NOMO-1 treated with DMSO at 0.1 percent for 48 hours (cell line): ENCODE measurements around the gene RNF103.

Source experiments
- DNase-seq: peaks from one replicate; lab custom pipeline; 2025; ENCODE audit not compliant: unreplicated experiment; lab: John Stamatoyannopoulos, UW

RNF103 gene

DNA sequence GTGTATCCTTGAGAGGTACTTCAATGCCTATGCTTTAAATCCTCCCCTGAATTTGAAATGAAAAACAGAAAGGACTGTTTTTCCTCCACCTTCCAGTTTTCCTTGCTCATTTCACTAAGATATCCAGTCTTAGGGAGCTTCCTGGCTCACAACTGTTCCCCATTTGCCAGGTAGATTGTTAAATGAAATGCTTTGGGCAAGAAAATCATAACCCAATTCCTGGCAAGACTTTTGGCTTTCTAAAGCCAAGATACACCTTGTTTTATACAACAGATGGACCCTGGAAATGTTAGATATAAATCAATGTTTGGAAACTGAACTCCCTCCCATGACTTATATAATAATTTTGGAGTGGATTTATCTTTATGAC, 56.9 kb downstream of the RNF103 start:
- DNase-seq = no peak

DNA sequence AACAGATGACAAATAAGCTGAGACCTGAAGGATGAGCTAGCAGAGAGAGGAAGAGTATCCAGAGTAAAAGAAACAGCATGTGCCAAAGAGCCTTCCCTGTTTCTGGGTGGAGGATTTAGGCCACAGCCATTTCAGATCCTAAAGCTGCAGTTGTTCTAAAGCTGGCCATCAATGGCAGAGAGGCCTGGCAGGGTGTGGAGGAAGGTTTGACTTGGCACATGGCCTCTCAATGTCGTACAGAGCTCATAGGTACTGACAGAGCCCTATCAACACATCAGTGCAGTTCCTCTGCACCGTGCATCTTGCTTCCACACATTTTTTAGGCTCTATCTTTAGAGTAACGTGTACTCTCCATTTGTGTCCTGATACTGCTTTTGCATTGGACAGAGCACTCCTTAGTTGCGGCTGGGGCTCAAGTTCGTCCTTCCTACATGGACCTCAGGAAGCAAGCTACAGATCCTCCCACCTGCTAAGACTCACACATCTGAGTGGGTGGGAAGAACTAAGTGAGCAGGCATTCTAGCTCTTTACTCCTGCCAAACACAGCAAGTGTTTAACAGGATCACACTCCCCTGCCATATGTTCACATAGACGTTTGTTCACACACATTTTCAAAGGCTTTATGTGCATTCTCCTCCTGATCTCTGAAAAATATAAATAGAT, 57.4 kb downstream of the RNF103 start:
- DNase-seq = no peak

DNA sequence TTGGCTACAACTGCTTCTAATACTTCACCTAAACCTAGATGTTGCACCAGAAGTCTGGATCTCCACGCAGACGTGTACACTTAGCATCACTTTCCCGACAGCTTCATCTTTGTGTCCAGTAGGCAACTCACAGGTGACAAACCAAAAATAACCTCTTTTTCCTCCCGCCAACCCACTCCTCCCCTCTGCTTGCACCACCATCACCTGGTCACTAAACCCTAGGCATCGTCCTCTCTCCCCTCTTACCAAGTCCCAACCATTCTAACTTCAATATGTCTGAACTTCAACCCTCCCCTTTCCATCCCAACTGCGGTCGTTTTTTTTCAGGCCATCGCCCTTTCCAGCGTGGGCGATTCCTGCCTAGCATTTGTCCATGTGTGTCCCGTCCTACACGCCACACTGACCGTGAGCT, 60.0 kb downstream of the RNF103 start:
- DNase-seq = no peak

DNA sequence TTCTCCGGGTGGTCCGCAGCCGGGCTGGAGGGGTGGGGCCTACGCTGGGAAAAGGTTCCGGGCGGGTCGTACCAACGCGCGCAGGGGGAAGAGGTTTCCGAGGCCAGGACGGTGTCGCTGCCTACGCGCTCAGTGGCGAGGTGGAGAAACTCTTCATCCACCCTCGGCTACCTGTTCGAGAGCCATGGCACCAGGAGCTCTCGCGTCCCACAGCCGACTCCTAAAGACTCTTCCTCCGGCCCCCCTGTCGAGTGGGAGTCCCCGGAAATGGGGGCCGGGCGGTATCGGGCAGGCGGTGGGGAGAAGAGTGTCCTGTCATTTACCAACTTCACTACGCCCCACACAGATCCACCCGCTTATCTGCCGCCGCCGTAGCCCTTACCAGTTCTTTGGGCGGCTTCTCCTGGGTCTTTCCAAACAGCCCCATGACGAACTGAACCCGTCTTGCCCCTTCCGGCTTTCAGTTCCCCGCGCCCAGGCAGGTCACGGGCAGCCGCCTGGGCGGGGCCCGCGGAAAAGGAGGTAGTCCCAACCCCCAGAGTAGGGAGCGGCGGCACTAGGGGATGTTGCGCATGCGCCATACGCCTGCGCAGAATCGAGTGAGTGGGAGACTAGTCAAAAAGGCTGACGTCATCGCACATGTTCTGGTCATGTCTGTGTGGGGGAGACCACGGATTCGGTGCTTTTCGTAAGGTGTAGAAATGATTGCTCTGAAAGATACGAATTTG, 60.6 kb downstream of the RNF103 start, which contains the start of gene CHMP3:
Gene CHMP3 (minus strand): TSS at position 522 of the 728 bp plus-strand sequence. CDS start 95 bp downstream, at position 427.
- DNase-seq = peak; percentile 93

DNA sequence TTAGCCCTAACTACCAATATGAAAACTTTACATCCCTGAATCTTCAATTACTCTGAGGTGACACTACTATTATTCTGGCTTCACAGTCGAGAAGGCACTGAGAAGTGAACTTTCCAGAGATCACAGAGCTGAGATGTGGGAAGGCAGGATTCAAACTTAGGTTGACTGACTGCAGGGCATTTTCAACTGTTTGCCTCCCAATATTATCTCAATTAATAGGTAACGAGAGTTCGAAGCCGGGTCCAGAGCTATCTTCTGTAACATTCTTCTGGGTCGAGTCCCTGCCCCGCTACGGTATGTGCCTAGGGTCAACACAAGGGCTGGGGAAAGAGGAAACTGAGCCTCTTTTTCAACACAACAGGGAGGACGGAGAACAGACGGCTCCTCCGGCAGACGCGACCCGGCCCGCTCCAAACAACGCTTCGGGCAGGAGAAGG, 61.2 kb downstream of the RNF103 start:
- DNase-seq = no peak

DNA sequence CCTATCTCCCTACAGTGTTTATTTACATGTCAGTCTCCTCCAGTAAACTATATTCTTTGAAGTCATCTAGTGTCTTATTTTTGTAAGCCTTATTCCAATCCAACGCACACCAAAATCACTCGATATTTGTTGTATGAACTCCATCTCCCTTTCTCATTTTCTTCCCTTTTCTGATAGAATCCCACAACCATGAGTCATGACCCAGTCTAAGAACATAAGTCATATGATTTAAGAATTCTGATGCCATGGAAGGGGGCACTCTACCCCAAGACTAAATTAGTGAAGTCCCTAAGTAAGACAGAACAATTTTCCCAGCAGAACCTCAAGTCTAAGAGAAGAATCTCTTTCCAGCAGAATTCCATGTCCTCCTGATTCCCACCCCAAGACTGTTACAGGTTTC, 65.8 kb downstream of the RNF103 start:
- DNase-seq = no peak

DNA sequence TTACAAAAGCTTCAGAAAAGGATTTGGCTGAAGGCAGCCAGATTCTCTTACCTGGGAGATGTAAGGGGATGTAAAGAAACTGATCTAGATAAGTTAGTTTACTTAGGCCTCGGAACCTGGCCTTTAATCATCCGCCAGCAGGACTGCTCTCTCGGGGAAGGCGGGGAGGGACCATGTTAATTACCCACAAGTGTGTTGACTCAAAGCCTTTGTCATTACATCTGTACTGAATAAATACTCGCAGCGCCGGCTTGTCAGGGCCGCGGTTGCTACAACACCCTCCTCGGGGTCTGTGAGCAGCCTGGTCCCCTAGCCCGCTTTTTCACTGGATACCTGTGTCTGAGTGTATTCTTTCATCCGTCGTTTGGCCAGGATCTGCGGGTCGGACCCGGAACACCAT, 67.2 kb downstream of the RNF103 start:
- DNase-seq = no peak
